ACC112 (cell line): ENCODE results near the gene SEMA3G.

Experiments used
- H2AFZ ChIP-seq: fragments of 200-600 bp; sonication (generic); one replicate; pipeline ENCODE4 v1.6.0; 2017; ENCODE audit warnings: antibody characterized with exemption, low read length; ENCODE audit not compliant: unreplicated experiment
- H3K27ac ChIP-seq: fragments of 200-600 bp; sonication (generic); 2 replicates; pipeline ENCODE4 v1.5.1; 2014; ENCODE audit warnings: low read depth, mild to moderate bottlenecking, antibody characterized with exemption, low read length, moderate library complexity
- H3K27me3 ChIP-seq: fragments of 200-600 bp; sonication (generic); 2 replicates; pipeline ENCODE4 v1.6.1; 2014; ENCODE audit warnings: mild to moderate bottlenecking, antibody characterized with exemption, low read length, moderate library complexity, mixed read lengths; ENCODE audit not compliant: insufficient read depth
- H3K36me3 ChIP-seq: fragments of 200-600 bp; sonication (generic); 2 replicates; pipeline ENCODE4 v1.6.1; 2016; ENCODE audit warnings: mild to moderate bottlenecking, antibody characterized with exemption, low read length, moderate library complexity, mixed read lengths; ENCODE audit not compliant: insufficient read depth
- H3K4me1 ChIP-seq: fragments of 200-600 bp; sonication (generic); one replicate; pipeline ENCODE4 v1.6.1; 2016; ENCODE audit warnings: low read length, mixed read lengths; ENCODE audit not compliant: insufficient read depth, unreplicated experiment, control insufficient read depth
- H3K4me3 ChIP-seq: fragments of 200-600 bp; sonication (generic); 2 replicates; pipeline ENCODE4 v1.5.1; 2014; ENCODE audit warnings: mild to moderate bottlenecking, low read depth, low read length
- H3K79me2 ChIP-seq: fragments of 200-600 bp; sonication (generic); one replicate; pipeline ENCODE4 v1.6.0; 2016; ENCODE audit warnings: low read length; ENCODE audit not compliant: control insufficient read depth, unreplicated experiment, insufficient read depth

The SEMA3G gene

GRCh38 chr3:52429779-52430415, 15.0 kb downstream of the SEMA3G start:
- no peaks in the 10 kb centered on the region for H3K79me2 ChIP-seq
- no peaks in the 10 kb centered on the region for H3K4me1 ChIP-seq
- H3K27ac ChIP-seq, result no peak overlapping the region
- H3K36me3 ChIP-seq, result no peaks in the 10 kb centered on the region
- no peaks in the 10 kb centered on the region for H3K27me3 ChIP-seq
- no peak overlapping the region for H3K4me3 ChIP-seq
- no peak overlapping the region for H2AFZ ChIP-seq

DNA sequence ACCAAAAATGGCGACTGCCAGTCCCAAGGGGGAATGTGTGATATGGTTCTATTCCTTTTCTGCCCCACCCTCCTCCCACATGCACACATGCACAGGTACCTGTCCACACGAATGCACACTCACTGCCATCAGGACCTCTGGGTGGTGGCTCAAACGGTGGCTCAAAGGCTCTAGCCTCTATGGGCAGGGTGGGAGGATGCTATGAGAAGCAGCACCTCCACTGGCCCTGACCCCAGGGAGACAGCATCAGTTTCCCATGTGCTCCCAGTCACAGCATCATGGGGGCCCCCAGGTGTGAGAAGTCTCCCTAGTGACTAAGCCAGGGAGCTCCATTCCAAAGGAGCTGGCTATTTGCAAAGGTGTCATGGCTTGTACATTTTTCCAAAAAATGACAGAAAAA, 15.9 kb downstream of the SEMA3G start:
- Histone ChIP-seq H3K27ac (no peak overlapping the region), H2AFZ (no peak overlapping the region), H3K79me2 (no peaks in the 10 kb centered on the region), H3K36me3 (no peaks in the 10 kb centered on the region), H3K4me1 (no peaks in the 10 kb centered on the region), H3K4me3 (no peak overlapping the region), H3K27me3 (no peaks in the 10 kb centered on the region)

DNA sequence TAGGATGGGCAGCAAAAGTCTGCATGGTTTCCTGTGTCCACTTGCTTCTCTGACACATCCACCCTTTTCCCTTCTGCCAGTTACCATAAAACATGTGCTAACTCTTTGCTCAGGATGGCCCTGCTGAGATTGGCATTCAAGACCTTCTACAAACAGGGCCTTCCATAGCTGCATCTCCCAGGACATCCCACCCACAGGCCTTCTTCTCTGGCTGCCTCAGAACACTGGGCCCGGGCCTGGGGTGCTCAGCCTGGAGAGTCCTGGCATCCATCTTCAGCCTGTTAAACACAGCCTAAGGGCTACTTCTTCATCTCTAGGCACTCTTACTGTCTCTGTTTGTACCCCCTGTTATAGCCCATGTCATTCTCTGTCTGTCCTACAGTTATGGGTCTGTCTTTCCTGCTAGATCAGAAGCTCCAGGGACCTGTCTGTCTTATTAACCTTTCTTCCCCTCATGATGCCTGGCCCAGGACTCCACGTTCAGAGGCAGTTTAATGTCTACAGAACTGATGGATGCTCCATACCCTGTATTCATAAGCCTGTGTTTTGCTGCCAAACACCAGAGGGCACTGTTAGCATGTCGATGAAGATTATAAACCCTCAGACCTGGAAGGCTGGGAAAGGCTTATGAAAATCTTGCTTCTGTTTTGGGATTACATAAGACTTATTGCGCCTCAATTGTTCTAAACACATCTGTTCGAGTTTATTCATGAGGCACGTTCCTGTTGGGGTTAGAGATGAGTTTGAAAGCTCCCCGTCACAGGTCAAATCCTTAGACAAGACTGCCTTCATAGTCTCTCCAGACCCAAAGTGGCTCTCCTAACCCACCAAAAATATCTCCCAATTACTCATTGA, 16.5 kb downstream of the SEMA3G start:
- Histone ChIP-seq H3K4me1 (no peaks in the 10 kb centered on the region), H3K36me3 (no peaks in the 10 kb centered on the region), H2AFZ (no peak overlapping the region), H3K27me3 (no peaks in the 10 kb centered on the region), H3K79me2 (no peaks in the 10 kb centered on the region), H3K27ac (no peak overlapping the region), H3K4me3 (no peak overlapping the region)

GRCh38 chr3:52423173-52423572, 21.7 kb downstream of the SEMA3G start:
- Histone ChIP-seq H3K79me2 (no peaks in the 10 kb centered on the region), H3K27ac (no peak overlapping the region), H3K27me3 (no peaks in the 10 kb centered on the region), H3K36me3 (no peaks in the 10 kb centered on the region), H2AFZ (no peak overlapping the region), H3K4me3 (no peak overlapping the region), H3K4me1 (no peaks in the 10 kb centered on the region)

GRCh38 chr3:52422669-52423068, 22.2 kb downstream of the SEMA3G start:
- no peak overlapping the region for H3K27ac ChIP-seq
- no peaks in the 10 kb centered on the region for H3K36me3 ChIP-seq
- no peak overlapping the region for H2AFZ ChIP-seq
- H3K4me3 ChIP-seq, result no peak overlapping the region
- no peaks in the 10 kb centered on the region for H3K4me1 ChIP-seq
- H3K79me2 ChIP-seq, result no peaks in the 10 kb centered on the region
- no peaks in the 10 kb centered on the region for H3K27me3 ChIP-seq

- Histone ChIP-seq H3K4me3 (no peak overlapping the region), H3K36me3 (no peaks in the 10 kb centered on the region), H2AFZ (no peak overlapping the region), H3K4me1 (no peaks in the 10 kb centered on the region), H3K27me3 (no peaks in the 10 kb centered on the region), H3K79me2 (no peaks in the 10 kb centered on the region), H3K27ac (no peak overlapping the region)
These were observed 24.5 kb downstream of the SEMA3G start for GRCh38 chr3:52420388-52420787.

DNA sequence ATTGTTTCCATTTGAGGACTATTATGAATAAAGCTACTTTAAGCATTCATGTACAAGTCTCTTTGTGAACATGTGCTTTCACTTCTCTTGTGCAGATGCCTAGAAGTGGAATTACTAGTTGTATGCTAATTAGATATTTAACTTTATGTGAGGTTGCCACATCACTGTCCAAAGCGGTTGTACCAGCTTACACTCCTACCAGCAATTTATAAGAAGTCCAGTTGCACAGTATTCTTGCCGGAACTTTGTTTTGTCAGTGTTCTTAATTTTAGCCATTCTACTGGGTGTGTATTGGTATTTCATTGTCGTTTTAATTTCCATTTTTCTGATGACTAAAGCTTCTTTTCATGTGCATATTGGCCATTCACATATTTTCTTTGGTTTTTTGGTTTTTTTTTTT, 29.1 kb downstream of the SEMA3G start:
- Histone ChIP-seq H3K4me3 (no peak overlapping the region), H3K79me2 (no peaks in the 10 kb centered on the region), H3K36me3 (no peaks in the 10 kb centered on the region), H3K4me1 (peaks cover 12% of the 10 kb centered on the region), H3K27ac (no peak overlapping the region), H3K27me3 (no peaks in the 10 kb centered on the region), H2AFZ (no peak overlapping the region)

DNA sequence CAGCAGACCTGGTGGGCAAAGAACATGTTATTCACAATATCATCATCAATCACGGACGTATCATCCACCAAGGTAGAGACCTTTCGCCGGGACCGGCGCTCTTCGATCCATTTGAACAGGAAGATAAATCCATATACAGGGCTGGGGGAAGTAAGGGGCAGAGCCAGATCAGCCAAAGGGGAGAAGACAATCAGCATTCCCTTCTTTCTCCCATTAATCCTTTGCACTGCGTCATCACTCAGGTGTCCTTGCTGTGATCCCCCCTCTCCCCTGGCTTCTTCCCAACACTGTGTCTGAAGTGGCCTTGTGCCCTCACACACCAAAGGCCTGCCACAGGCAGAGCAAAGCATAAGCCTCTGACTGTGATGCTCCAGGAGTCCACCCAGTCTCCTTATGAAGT, 36.4 kb downstream of the SEMA3G start:
- Histone ChIP-seq H3K4me1 (peaks cover 22% of the 10 kb centered on the region), H3K4me3 (peak overlapping the region; percentile 98), H3K27me3 (no peaks in the 10 kb centered on the region), H3K27ac (no peak overlapping the region), H3K36me3 (peaks cover 20% of the 10 kb centered on the region; the same call in 1 of the 2 replicates), H3K79me2 (peaks cover 20% of the 10 kb centered on the region), H2AFZ (no peak overlapping the region)

DNA sequence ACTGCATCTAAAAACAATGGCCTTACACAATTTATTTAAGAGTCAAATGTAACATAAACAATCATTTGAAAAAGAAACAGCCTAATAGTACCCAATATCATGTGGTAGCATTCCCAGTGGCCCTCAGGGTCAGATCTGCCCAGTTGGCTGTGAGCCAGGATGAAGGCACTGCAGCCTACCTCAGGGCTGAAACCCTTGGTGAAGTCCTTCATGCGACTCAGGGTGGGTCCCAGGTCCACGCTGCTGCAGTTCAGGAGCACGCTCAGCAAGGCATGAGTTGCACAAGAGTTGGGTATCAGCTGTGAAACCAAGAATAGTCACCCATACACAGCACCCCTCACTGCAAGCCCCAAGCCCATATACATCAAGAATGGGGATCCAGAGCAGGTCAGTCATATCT, 37.1 kb downstream of the SEMA3G start:
- Histone ChIP-seq H3K27me3 (no peaks in the 10 kb centered on the region), H3K36me3 (peaks cover 20% of the 10 kb centered on the region; the same call in 1 of the 2 replicates), H2AFZ (no peak overlapping the region), H3K4me1 (peaks cover 22% of the 10 kb centered on the region), H3K27ac (no peak overlapping the region), H3K4me3 (no peak overlapping the region; the same call in 1 of the 2 replicates), H3K79me2 (peaks cover 20% of the 10 kb centered on the region)

DNA sequence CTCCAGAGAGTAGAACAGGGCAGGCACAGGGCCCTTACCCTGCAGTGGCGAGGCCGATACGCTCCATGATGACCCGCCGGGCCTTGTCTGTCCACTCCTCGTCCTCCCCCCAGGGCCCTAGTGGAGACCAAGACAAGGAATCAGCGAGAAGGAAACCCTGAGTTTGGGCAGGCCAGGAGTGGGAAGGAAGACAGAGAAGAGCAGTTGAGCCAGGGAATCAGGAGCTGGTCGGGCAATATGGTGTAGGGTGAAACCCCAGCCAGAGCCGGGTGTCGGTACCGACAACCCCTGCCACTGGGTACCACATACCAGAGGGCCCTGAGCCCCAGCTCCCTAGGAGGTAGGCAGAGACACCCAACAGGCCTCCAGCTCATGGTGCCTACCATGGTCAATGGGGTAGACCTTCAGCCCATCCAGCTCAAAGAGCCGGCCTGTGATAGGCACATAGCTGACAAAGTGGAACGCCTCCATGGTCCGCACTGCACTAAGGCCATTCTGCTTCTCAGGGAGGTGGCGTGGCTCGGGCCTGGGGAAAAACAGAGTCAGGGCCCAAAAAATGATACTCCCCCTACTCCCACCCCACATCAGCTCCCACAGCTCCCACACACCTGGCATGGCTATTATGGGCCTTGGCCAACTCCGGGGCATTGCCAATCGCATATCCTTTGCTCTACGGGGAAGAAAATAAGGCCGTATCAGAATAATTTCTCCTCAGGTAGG, 38.0 kb downstream of the SEMA3G start:
- no peak overlapping the region for H2AFZ ChIP-seq
- peaks cover 14% of the 10 kb centered on the region for H3K4me1 ChIP-seq
- H3K4me3 ChIP-seq, result no peak overlapping the region
- H3K27ac ChIP-seq, result no peak overlapping the region
- peaks cover 20% of the 10 kb centered on the region for H3K79me2 ChIP-seq
- H3K27me3 ChIP-seq, result no peaks in the 10 kb centered on the region
- H3K36me3 ChIP-seq, result peaks cover 20% of the 10 kb centered on the region; the same call in 1 of the 2 replicates
